DOHH2 (cell line): ENCODE results near the gene CEBPZ.
A peak's percentile ranks its signal among the peaks of the same experiment; 100 is the strongest.

ENCODE experiments used
- CTCF ChIP-seq: fragments of 200-600 bp; sonication (generic); IDR thresholded peaks from one replicate; pipeline ENCODE4 v1.5.1; 2014; ENCODE audit warnings: antibody characterized with exemption, mild to moderate bottlenecking, low read depth, low read length; ENCODE audit not compliant: poor library complexity, severe bottlenecking
- EZH2phosphoT487 ChIP-seq: fragments of 200-600 bp; sonication (generic); IDR thresholded peaks from 2 replicates; pipeline ENCODE4 v1.6.1; 2017; ENCODE audit warnings: borderline replicate concordance, mild to moderate bottlenecking, antibody characterized with exemption, low read length, moderate library complexity, mixed read lengths

DNA sequence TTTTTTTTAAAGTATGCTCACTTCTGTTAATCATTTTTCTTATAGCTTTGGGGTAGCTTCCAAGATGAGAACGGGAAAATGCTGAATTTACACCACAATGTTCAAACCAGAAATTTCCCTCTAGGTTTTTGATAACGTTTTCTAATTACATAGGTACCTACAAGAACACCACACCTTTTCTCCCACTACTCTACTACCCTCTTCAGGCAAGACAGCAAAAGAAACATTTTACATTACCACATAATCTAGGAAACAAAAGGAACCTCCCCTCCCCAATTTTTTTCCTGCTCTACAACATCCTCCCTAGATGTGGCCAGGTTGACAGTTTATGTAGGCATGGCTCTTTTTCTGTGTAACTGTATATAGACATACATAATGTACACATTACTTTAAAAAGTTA is 32.4 kb upstream of the CEBPZ start:
- TF ChIP-seq CTCF, result peak; percentile 30
- TF ChIP-seq EZH2phosphoT487, result no peak
